ENCODE measurements around the gene ATXN7L3.
A peak's percentile ranks its signal among the peaks of the same experiment; 100 is the strongest.

Gene ATXN7L3

GRCh38 chr17:44211281-44212265, 11.9 kb upstream of the ATXN7L3 start:
- no peak for TF ChIP-seq CTCF (conservative IDR thresholded peaks at IDR 0.05; ENCODE audit: low read depth, low read length)
- H3K4me3 ChIP-seq (ENCODE audit: low read length): no peak overlapping the region
- DNase-seq (ENCODE audit: low read depth): no peak

- peak; percentile 51 for DNase-seq (ENCODE audit: low read depth)
- peak; percentile 92 for TF ChIP-seq CTCF (conservative IDR thresholded peaks at IDR 0.05; ENCODE audit: low read depth, low read length)
- H3K4me3 ChIP-seq (ENCODE audit: low read length): no peak overlapping the region
Observed at GRCh38 chr17:44210342-44211192, 10.9 kb upstream of the ATXN7L3 start.

GRCh38 chr17:44209786-44210341, 10.2 kb upstream of the ATXN7L3 start:
- no peak overlapping the region for H3K4me3 ChIP-seq (ENCODE audit: low read length)
- DNase-seq (ENCODE audit: low read depth): no peak

GRCh38 chr17:44207743-44208142, 8.1 kb upstream of the ATXN7L3 start:
- H3K4me3 ChIP-seq (ENCODE audit: low read length): no peak overlapping the region
- no peak for TF ChIP-seq CTCF (conservative IDR thresholded peaks at IDR 0.05; ENCODE audit: low read depth, low read length)
- DNase-seq (ENCODE audit: low read depth): no peak

More at GRCh38 chr17:44209786-44210341, 10.2 kb upstream of the ATXN7L3 start:
- TF ChIP-seq CTCF (conservative IDR thresholded peaks at IDR 0.05; ENCODE audit: low read depth, low read length): no peak

- no peak overlapping the region for H3K4me3 ChIP-seq (ENCODE audit: low read length)
- DNase-seq (ENCODE audit: low read depth): no peak
- no peak for TF ChIP-seq CTCF (conservative IDR thresholded peaks at IDR 0.05; ENCODE audit: low read depth, low read length)
Observed at GRCh38 chr17:44207319-44207718, 7.6 kb upstream of the ATXN7L3 start.

- TF ChIP-seq CTCF (conservative IDR thresholded peaks at IDR 0.05; ENCODE audit: low read depth, low read length): no peak
- H3K4me3 ChIP-seq (ENCODE audit: low read length): no peak overlapping the region
- DNase-seq (ENCODE audit: low read depth): no peak
Observed at GRCh38 chr17:44206825-44207155, 7.1 kb upstream of the ATXN7L3 start.
